WTC11 (cell line): ENCODE measurements around the gene SETDB1.

Source experiments
- ATF1 ChIP-seq: sonication (generic); formaldehyde crosslinking; IDR thresholded peaks from 2 replicates; pipeline ENCODE4 v1.8.1; 2023; ENCODE audit warnings: mild to moderate bottlenecking, moderate library complexity, missing genetic modification reagents
- CTCF ChIP-seq: fragments of 200-600 bp; IDR thresholded peaks from 2 replicates; pipeline ENCODE4 v1.8.0; 2022; ENCODE audit warnings: antibody characterized with exemption
- E2F1 ChIP-seq: sonication (generic); formaldehyde crosslinking; IDR thresholded peaks from 2 replicates; pipeline ENCODE4 v1.8.0; 2022; ENCODE audit warnings: mild to moderate bottlenecking, missing genetic modification reagents
- E2F5 ChIP-seq: sonication (generic); formaldehyde crosslinking; IDR thresholded peaks from 2 replicates; pipeline ENCODE4 v1.8.1; 2022; ENCODE audit warnings: mild to moderate bottlenecking, moderate library complexity, missing genetic modification reagents
- ETV6 ChIP-seq: sonication (generic); formaldehyde crosslinking; IDR thresholded peaks from 2 replicates; pipeline ENCODE4 v1.8.1; 2022; ENCODE audit warnings: mild to moderate bottlenecking, missing genetic modification reagents
- FOXK1 ChIP-seq: sonication (generic); formaldehyde crosslinking; IDR thresholded peaks from 2 replicates; pipeline ENCODE4 v1.8.0; 2022; ENCODE audit warnings: mild to moderate bottlenecking, moderate library complexity, missing genetic modification reagents
- JUN ChIP-seq: sonication (generic); formaldehyde crosslinking; IDR thresholded peaks from 2 replicates; pipeline ENCODE4 v1.8.0; 2023; ENCODE audit warnings: mild to moderate bottlenecking, missing genetic modification reagents
- MAX ChIP-seq: sonication (generic); formaldehyde crosslinking; IDR thresholded peaks from 2 replicates; pipeline ENCODE4 v1.8.0; 2022; ENCODE audit warnings: mild to moderate bottlenecking, missing genetic modification reagents
- OVOL2 ChIP-seq: fragments of 250-450 bp; sonication (Bioruptor Pico); IDR thresholded peaks from 2 replicates; pipeline ENCODE4 v1.9.0; 2021; ENCODE audit warnings: mild to moderate bottlenecking, borderline replicate concordance
- PREB ChIP-seq: sonication (generic); formaldehyde crosslinking; IDR thresholded peaks from 2 replicates; pipeline ENCODE4 v1.8.1; 2022; ENCODE audit warnings: mild to moderate bottlenecking, missing genetic modification reagents, moderate library complexity, borderline replicate concordance
- PRRX2 ChIP-seq: fragments of 250-450 bp; sonication (Bioruptor Pico); IDR thresholded peaks from 2 replicates; pipeline ENCODE4 v1.8.0; 2021; ENCODE audit warnings: mild to moderate bottlenecking
- ZNF138 ChIP-seq: sonication (generic); formaldehyde crosslinking; conservative IDR thresholded peaks from 2 replicates; pipeline ENCODE4 v1.8.1; 2022; ENCODE audit warnings: mild to moderate bottlenecking, moderate library complexity, missing genetic modification reagents

GRCh38 chr1:150902346-150902745 is 23.8 kb upstream of the SETDB1 start:
- TF ChIP-seq MAX = no peak
- TF ChIP-seq CTCF = no peak
- TF ChIP-seq E2F5 (CRISPR knock-in tag) = no peak
- no peak for TF ChIP-seq ATF1 (CRISPR knock-in tag)
- TF ChIP-seq E2F1 (CRISPR knock-in tag) = no peak
- no peak for TF ChIP-seq JUN
- no peak for TF ChIP-seq ZNF138
- TF ChIP-seq ETV6 = no peak
- TF ChIP-seq PRRX2 (CRISPR knock-in tag) = no peak
- no peak for TF ChIP-seq PREB (CRISPR knock-in tag)
- TF ChIP-seq OVOL2 (CRISPR knock-in tag) = no peak
- no peak for TF ChIP-seq FOXK1
